Neuronal stem cell (in vitro differentiated cells): ENCODE data around the gene WDR72.

Source experiments
- DNase-seq: peaks from one replicate; pipeline ENCODE4 v3.0.0-alpha.2; 2013; ENCODE audit warnings: low spot score
- H2AFZ ChIP-seq: one replicate; pipeline ENCODE4 v1.6.1; 2013; ENCODE audit warnings: mild to moderate bottlenecking, low read length, inconsistent platforms
- H2AK5ac ChIP-seq: 2 replicates; pipeline ENCODE4 v1.6.1; 2013; ENCODE audit warnings: low read depth, mild to moderate bottlenecking, inconsistent platforms, low read length, moderate library complexity, mixed read lengths
- H2BK120ac ChIP-seq: 2 replicates; pipeline ENCODE4 v1.6.1; 2013; ENCODE audit warnings: low read depth, mild to moderate bottlenecking, inconsistent platforms, low read length, moderate library complexity, mixed read lengths
- H2BK12ac ChIP-seq: one replicate; pipeline ENCODE4 v1.6.1; 2013; ENCODE audit warnings: low read length, inconsistent platforms
- H2BK15ac ChIP-seq: 2 replicates; pipeline ENCODE4 v1.6.1; 2013; ENCODE audit warnings: mild to moderate bottlenecking, low read length, inconsistent platforms, mixed read lengths
- H2BK5ac ChIP-seq: one replicate; pipeline ENCODE4 v1.6.1; 2013; ENCODE audit warnings: inconsistent platforms, mild to moderate bottlenecking, low read length, moderate library complexity
- H3K14ac ChIP-seq: one replicate; pipeline ENCODE4 v1.6.1; 2013; ENCODE audit warnings: low read length, inconsistent platforms
- H3K18ac ChIP-seq: 2 replicates; pipeline ENCODE4 v1.6.1; 2013; ENCODE audit warnings: low read length, inconsistent platforms
- H3K23ac ChIP-seq: 2 replicates; pipeline ENCODE4 v1.6.1; 2013; ENCODE audit warnings: low read depth, mild to moderate bottlenecking, mixed read lengths, low read length, inconsistent platforms; ENCODE audit not compliant: poor library complexity
- H3K27ac ChIP-seq: replicated peaks from 3 replicates; pipeline ENCODE4 v1.5.1; 2013; ENCODE audit warnings: low read length, inconsistent platforms
- H3K27me3 ChIP-seq, 3 experiments: 2 replicates each; pipeline ENCODE4 v1.6.1; 2013; ENCODE audit warnings: low read length in 3 of 3, mild to moderate bottlenecking in 2 of 3, inconsistent platforms in 1 of 3, low read depth in 1 of 3, mixed read lengths in 1 of 3, moderate library complexity in 1 of 3; ENCODE audit not compliant: control insufficient read depth in 3 of 3, insufficient read depth in 3 of 3
- H3K36me3 ChIP-seq, 2 donors: replicated peaks in 1 of 2; 2 replicates each; pipeline ENCODE4 v1.6.1; 2013; ENCODE audit warnings: low read length in 2 of 2; ENCODE audit not compliant: control insufficient read depth in 2 of 2, insufficient read depth in 2 of 2
- H3K4ac ChIP-seq: 2 replicates; pipeline ENCODE4 v1.6.1; 2013; ENCODE audit warnings: inconsistent platforms, mild to moderate bottlenecking, low read length, moderate library complexity
- H3K4me1 ChIP-seq, 2 donors: 1 replicate in 1 of 2; 2 replicates in 1 of 2; pipeline ENCODE4 v1.6.1; 2013; ENCODE audit warnings: low read length in 2 of 2, low read depth in 1 of 2; ENCODE audit not compliant: control insufficient read depth in 2 of 2, insufficient read depth in 1 of 2
- H3K4me2 ChIP-seq: one replicate; pipeline ENCODE4 v1.6.1; 2013; ENCODE audit warnings: mild to moderate bottlenecking, low read length, inconsistent platforms; ENCODE audit not compliant: insufficient read depth, poor library complexity, severe bottlenecking
- H3K4me3 ChIP-seq, 2 donors: 2 replicates each; pipeline ENCODE4 v1.5.1; 2013; ENCODE audit warnings: low read length in 2 of 2, mild to moderate bottlenecking in 2 of 2, inconsistent platforms in 1 of 2, moderate library complexity in 1 of 2
- H3K79me1 ChIP-seq: one replicate; pipeline ENCODE4 v1.6.1; 2013; ENCODE audit warnings: low read depth, mild to moderate bottlenecking, inconsistent platforms, low read length, moderate library complexity
- H3K9ac ChIP-seq: one replicate; pipeline ENCODE4 v1.6.1; 2013; ENCODE audit warnings: mild to moderate bottlenecking, low read depth, low read length, inconsistent platforms; ENCODE audit not compliant: poor library complexity
- H3K9me3 ChIP-seq, 2 donors: replicated peaks in 1 of 2; 2 replicates each; pipeline versions ENCODE3 to v1.6.1; 2013; ENCODE audit warnings: low read length in 2 of 2, mild to moderate bottlenecking in 2 of 2, inconsistent platforms in 1 of 2, low read depth in 1 of 2, mixed read lengths in 1 of 2, moderate library complexity in 1 of 2; ENCODE audit not compliant: control insufficient read depth in 2 of 2, insufficient read depth in 1 of 2
- H4K8ac ChIP-seq: one replicate; pipeline ENCODE4 v1.6.1; 2013; ENCODE audit warnings: low read depth, mild to moderate bottlenecking, inconsistent platforms, low read length, moderate library complexity
- H4K91ac ChIP-seq: one replicate; pipeline ENCODE4 v1.6.1; 2013; ENCODE audit warnings: low read length, low read depth, mild to moderate bottlenecking, inconsistent platforms; ENCODE audit not compliant: poor library complexity
- WGBS, 2 donors: extraction: QIAGEN DNeasy Blood & Tissue Kit; methylation state at CpG; one replicate each; pipeline ENCODE4 v1.1.7; 2013; ENCODE audit warnings: missing lambda C conversion rate in 2 of 2, mixed read lengths in 1 of 2; ENCODE audit not compliant: insufficient read length in 2 of 2, insufficient replicate concordance in 1 of 2; ENCODE audit errors: extremely low coverage in 2 of 2; 5-methylcytosine and 5-hydroxymethylcytosine counted together

WDR72 gene

GRCh38 chr15:53482055-53482454, 277.4 kb downstream of the WDR72 start:
- no peak overlapping the region for H3K4me3 ChIP-seq
- WGBS, 2 donors: no CpG with 5 or more reads among the region's 1 CpG

GRCh38 chr15:53477981-53478766, 281.3 kb downstream of the WDR72 start:
- H2AK5ac ChIP-seq: no peak overlapping the region
- no peak overlapping the region for H2AFZ ChIP-seq
- H3K14ac ChIP-seq: no peak overlapping the region
- no peak overlapping the region for H3K18ac ChIP-seq
- no peak overlapping the region for H2BK12ac ChIP-seq
- no peak overlapping the region for H4K8ac ChIP-seq
- no peak overlapping the region for H3K4ac ChIP-seq
- H3K4me1 ChIP-seq: no peaks in the 10 kb centered on the region
- H2BK5ac ChIP-seq: no peak overlapping the region
- no peak overlapping the region for H3K27ac ChIP-seq
- no peak overlapping the region for H3K4me3 ChIP-seq
- no peak overlapping the region for H3K23ac ChIP-seq
- no peaks in the 10 kb centered on the region for H3K36me3 ChIP-seq
- no CpG with 5 or more reads among the region's 9 CpGs for WGBS, 2 donors
- H3K9ac ChIP-seq: no peak overlapping the region
- no peak for DNase-seq
- H3K79me1 ChIP-seq: no peaks in the 10 kb centered on the region
- H2BK120ac ChIP-seq: no peak overlapping the region
- no peak overlapping the region for H3K4me2 ChIP-seq
- H3K9me3 ChIP-seq: no peaks in the 10 kb centered on the region
- no peaks in the 10 kb centered on the region for H3K27me3 ChIP-seq
- H2BK15ac ChIP-seq: no peak overlapping the region
- no peak overlapping the region for H4K91ac ChIP-seq

More at GRCh38 chr15:53482055-53482454, 277.4 kb downstream of the WDR72 start:
- Histone ChIP-seq H3K9me3 (no peaks in the 10 kb centered on the region), H3K36me3 (no peaks in the 10 kb centered on the region), H3K79me1 (no peaks in the 10 kb centered on the region), H4K91ac (no peak overlapping the region), H4K8ac (no peak overlapping the region), H2AFZ (no peak overlapping the region), H2AK5ac (no peak overlapping the region), H2BK15ac (no peak overlapping the region), H2BK120ac (no peak overlapping the region), H3K9ac (no peak overlapping the region), H3K23ac (no peak overlapping the region), H3K18ac (no peak overlapping the region), H3K4ac (no peak overlapping the region), H3K4me2 (no peak overlapping the region), H3K27me3 (no peaks in the 10 kb centered on the region), H2BK12ac (no peak overlapping the region), H3K27ac (no peak overlapping the region), H3K14ac (no peak overlapping the region), H2BK5ac (no peak overlapping the region), H3K4me1 (no peaks in the 10 kb centered on the region)
- no peak for DNase-seq

GRCh38 chr15:53473886-53474285, 285.6 kb downstream of the WDR72 start:
- H3K14ac ChIP-seq: no peak overlapping the region
- H3K4ac ChIP-seq: no peak overlapping the region
- H2AFZ ChIP-seq: no peak overlapping the region
- WGBS, 2 donors: no CpG with 5 or more reads among the region's 1 CpG
- H3K18ac ChIP-seq: no peak overlapping the region
- no peaks in the 10 kb centered on the region for H3K79me1 ChIP-seq
- no peak overlapping the region for H2BK120ac ChIP-seq
- H4K91ac ChIP-seq: no peak overlapping the region
- no peak overlapping the region for H2AK5ac ChIP-seq
- no peak overlapping the region for H3K4me2 ChIP-seq
- no peak overlapping the region for H3K23ac ChIP-seq
- H3K9me3 ChIP-seq: no peaks in the 10 kb centered on the region
- DNase-seq: no peak
- H3K27me3 ChIP-seq: no peaks in the 10 kb centered on the region
- no peaks in the 10 kb centered on the region for H3K36me3 ChIP-seq
- no peaks in the 10 kb centered on the region for H3K4me1 ChIP-seq
- no peak overlapping the region for H3K27ac ChIP-seq
- H2BK15ac ChIP-seq: no peak overlapping the region
- no peak overlapping the region for H3K9ac ChIP-seq
- H2BK12ac ChIP-seq: no peak overlapping the region
- no peak overlapping the region for H2BK5ac ChIP-seq
- no peak overlapping the region for H4K8ac ChIP-seq
- H3K4me3 ChIP-seq: no peak overlapping the region

- Histone ChIP-seq H3K4ac (no peak overlapping the region), H3K9ac (no peak overlapping the region), H3K79me1 (no peaks in the 10 kb centered on the region), H3K9me3 (no peaks in the 10 kb centered on the region), H3K36me3 (no peaks in the 10 kb centered on the region), H2BK12ac (no peak overlapping the region), H2BK5ac (no peak overlapping the region), H3K27me3 (no peaks in the 10 kb centered on the region), H2AFZ (no peak overlapping the region), H3K27ac (no peak overlapping the region), H3K18ac (no peak overlapping the region), H4K8ac (no peak overlapping the region), H3K14ac (no peak overlapping the region), H3K4me1 (no peaks in the 10 kb centered on the region), H2BK15ac (no peak overlapping the region), H2AK5ac (no peak overlapping the region), H4K91ac (no peak overlapping the region), H3K23ac (no peak overlapping the region), H3K4me2 (no peak overlapping the region), H3K4me3 (no peak overlapping the region), H2BK120ac (no peak overlapping the region)
- DNase-seq: no peak
- no CpG with 5 or more reads among the region's 4 CpGs for WGBS, 2 donors
Observed at GRCh38 chr15:53473435-53473834, 286.0 kb downstream of the WDR72 start.
